ENCODE data around the gene ANKH. TPM values are rescaled to one million over a fixed set of nuclear protein-coding genes. Genes with fewer than 3 reads are reported as not detected.
"Not testable (repeated sequence)": the region's sequence is repeated elsewhere in the genome, so short reads cannot be mapped to it uniquely, and the experiment has no call there.

Gene ANKH
- total and polyA plus RNA-seq, 10 of the 15 experiments (the other 5 are each of a cell fraction or from before 2014, with no cell fraction given) = 2.1 to 43.9 (median 14.4) TPM

DNA sequence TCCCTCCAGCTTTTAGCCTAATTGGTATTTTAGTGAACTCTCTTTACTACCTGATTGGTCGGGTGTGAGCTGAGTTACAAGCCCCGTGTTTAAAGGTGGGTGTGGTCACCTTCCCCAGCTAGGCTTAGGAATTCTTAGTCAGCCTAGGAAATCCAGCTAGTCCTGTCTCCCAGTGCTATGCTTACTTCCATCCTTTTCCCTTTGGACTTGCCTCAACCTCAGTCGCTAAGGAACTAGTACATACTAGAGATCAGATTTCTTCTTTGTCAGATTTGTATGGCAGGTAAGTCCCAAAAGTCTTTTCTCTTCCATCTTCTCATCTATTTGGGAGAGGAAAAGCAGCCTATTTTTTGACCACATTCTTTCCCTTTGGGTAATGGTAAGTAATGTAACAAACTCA, 22.6 kb downstream of the ANKH start:
- H3K4me3 ChIP-seq; DNase-seq (ENCODE audit: low read depth, low spot score); RAD21 ChIA-PET (ENCODE audit: unreplicated experiment); FAIRE-seq; H3K27ac ChIP-seq (ENCODE audit: control insufficient read depth, insufficient read depth); H3K36me3 ChIP-seq (ENCODE audit: control insufficient read depth in 2 of 2, insufficient read depth in 2 of 2, low read length in 1 of 2); H3K9me3 ChIP-seq (replicated peaks; ENCODE audit: control insufficient read depth, insufficient read depth, low read length); H3K4me1 ChIP-seq (ENCODE audit: control insufficient read depth, insufficient read depth, low read length); BruUV-seq (replicated peaks); intact Hi-C loops (cut with micrococcal nuclease; ENCODE audit: unreplicated experiment); ATAC-seq; H3K27me3 ChIP-seq (replicated peaks in 1 of 2; ENCODE audit: control insufficient read depth in 2 of 2, insufficient read depth in 2 of 2, low read length in 1 of 2); H4K20me1 ChIP-seq (ENCODE audit: control insufficient read depth, insufficient read depth); in situ Hi-C loops (cut with MboI); H3K4me2 ChIP-seq (ENCODE audit: control insufficient read depth, insufficient read depth); H3K79me2 ChIP-seq (ENCODE audit: control insufficient read depth, insufficient read depth, low read length); H2AFZ ChIP-seq (ENCODE audit: control insufficient read depth, low read depth, low read length); H3K9ac ChIP-seq (ENCODE audit: control insufficient read depth, insufficient read depth, low read length): not testable (repeated sequence)
- CTCF ChIA-PET = interaction anchor here (1.2 to 1.6 kb wide), 2 partner anchors 20 to 125 kb away, joined by 3 read pairs; no protein-coding TSS in a partner anchor
- SMC1A ChIA-PET (ENCODE audit: uncharacterized antibody, unreplicated experiment) = interaction anchor here (1.4 to 1.8 kb wide), 3 partner anchors 8 to 18 kb away, joined by 3 to 5 read pairs (median 4); no protein-coding TSS in a partner anchor
- POLR2A ChIA-PET = interaction anchor here (1.3 kb wide), 1 partner anchor 30 kb away, joined by 4 read pairs; no protein-coding TSS in a partner anchor
- WGBS (ENCODE audit: insufficient coverage, insufficient replicate concordance, low lambda C conversion rate, missing lambda C conversion rate) = 77% methylated on average over 3 of the region's 3 CpGs

DNA sequence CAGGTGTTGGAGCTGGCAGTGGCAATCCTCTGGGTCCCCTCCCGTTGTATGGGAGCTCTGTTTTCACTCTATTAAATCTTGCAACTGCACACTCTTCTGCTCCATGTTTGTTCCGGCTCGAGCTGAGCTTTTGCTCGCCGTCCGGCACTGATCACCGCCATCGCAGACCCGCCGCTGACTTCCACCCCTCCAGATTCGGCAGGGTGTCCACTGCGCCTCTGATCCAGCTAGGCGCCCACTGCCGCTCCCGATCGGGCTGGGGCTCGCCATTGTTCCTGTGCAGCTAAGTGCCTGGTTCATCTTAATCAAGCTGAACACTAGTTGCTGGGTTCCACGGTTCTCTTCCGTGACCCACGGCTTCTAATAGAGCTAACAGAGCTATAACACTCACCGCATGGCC, 23.2 kb downstream of the ANKH start:
- CTCF ChIA-PET = interaction anchor here (1.2 to 1.6 kb wide), 2 partner anchors 19 to 125 kb away, joined by 3 read pairs; no protein-coding TSS in a partner anchor
- Histone ChIP-seq H3K27ac (ENCODE audit: control insufficient read depth, insufficient read depth) (no peak overlapping the region), H3K9ac (ENCODE audit: control insufficient read depth, insufficient read depth, low read length) (no peak overlapping the region), H4K20me1 (ENCODE audit: control insufficient read depth, insufficient read depth) (no peaks in the 10 kb centered on the region), H3K79me2 (ENCODE audit: control insufficient read depth, insufficient read depth, low read length) (no peaks in the 10 kb centered on the region; the same call in 1 of the 2 replicates), H3K9me3 (replicated peaks; ENCODE audit: control insufficient read depth, insufficient read depth, low read length) (no peaks in the 10 kb centered on the region), H2AFZ (ENCODE audit: control insufficient read depth, low read depth, low read length) (no peak overlapping the region), H3K36me3 (ENCODE audit: control insufficient read depth in 2 of 2, insufficient read depth in 2 of 2, low read length in 1 of 2) (no peaks in the 10 kb centered on the region; a peak in 1 of 4 replicates), H3K4me3 (no peak overlapping the region), H3K4me1 (ENCODE audit: control insufficient read depth, insufficient read depth, low read length) (no peaks in the 10 kb centered on the region), H3K27me3 (replicated peaks in 1 of 2; ENCODE audit: control insufficient read depth in 2 of 2, insufficient read depth in 2 of 2, low read length in 1 of 2) (no peaks in the 10 kb centered on the region), H3K4me2 (ENCODE audit: control insufficient read depth, insufficient read depth) (no peak overlapping the region)
- intact Hi-C loops (cut with micrococcal nuclease; ENCODE audit: unreplicated experiment) = no loop called here
- DNase-seq (ENCODE audit: low read depth, low spot score) = no peak
- BruUV-seq (replicated peaks) = no TSS peak
- WGBS (ENCODE audit: insufficient coverage, insufficient replicate concordance, low lambda C conversion rate, missing lambda C conversion rate) = over 99% methylated on average over 21 of the region's 21 CpGs
- SMC1A ChIA-PET (ENCODE audit: uncharacterized antibody, unreplicated experiment) = interaction anchor here (0.9 kb wide), 1 partner anchor 178 kb away, joined by 3 read pairs; no protein-coding TSS in a partner anchor
- no peak for FAIRE-seq
- in situ Hi-C loops (cut with MboI) = no loop called here
- POLR2A ChIA-PET = interaction anchor here (0.8 to 1.3 kb wide), 2 partner anchors 9 to 30 kb away, joined by 3 to 4 read pairs; no protein-coding TSS in a partner anchor
- ATAC-seq = no peak
- RAD21 ChIA-PET (ENCODE audit: unreplicated experiment) = no interaction called here
- TF ChIP-seq NR2C1 (IDR thresholded peaks at IDR 0.05) = no peak
- no peak for TF ChIP-seq NBN (IDR thresholded peaks at IDR 0.05)
- TF ChIP-seq, protein P1, sequence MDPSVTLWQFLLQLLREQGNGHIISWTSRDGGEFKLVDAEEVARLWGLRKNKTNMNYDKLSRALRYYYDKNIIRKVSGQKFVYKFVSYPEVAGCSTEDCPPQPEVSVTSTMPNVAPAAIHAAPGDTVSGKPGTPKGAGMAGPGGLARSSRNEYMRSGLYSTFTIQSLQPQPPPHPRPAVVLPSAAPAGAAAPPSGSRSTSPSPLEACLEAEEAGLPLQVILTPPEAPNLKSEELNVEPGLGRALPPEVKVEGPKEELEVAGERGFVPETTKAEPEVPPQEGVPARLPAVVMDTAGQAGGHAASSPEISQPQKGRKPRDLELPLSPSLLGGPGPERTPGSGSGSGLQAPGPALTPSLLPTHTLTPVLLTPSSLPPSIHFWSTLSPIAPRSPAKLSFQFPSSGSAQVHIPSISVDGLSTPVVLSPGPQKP (IDR thresholded peaks at IDR 0.05; ENCODE audit: low read depth, low read length) = no peak
- no peak for TF ChIP-seq IKZF2 (IDR thresholded peaks at IDR 0.05)
- no peak for TF ChIP-seq CREB1 (IDR thresholded peaks at IDR 0.05; ENCODE audit: low read depth)
- TF ChIP-seq NR2F1 (conservative IDR thresholded peaks at IDR 0.05) = no peak
- TF ChIP-seq BRCA1 (IDR thresholded peaks at IDR 0.05; ENCODE audit: low read depth, low read length) = no peak
- TF ChIP-seq BHLHE40 (IDR thresholded peaks at IDR 0.05; ENCODE audit: borderline replicate concordance in 1 of 2, low read depth in 2 of 2, low read length in 1 of 2) = no peak
- TF ChIP-seq, protein P2, sequence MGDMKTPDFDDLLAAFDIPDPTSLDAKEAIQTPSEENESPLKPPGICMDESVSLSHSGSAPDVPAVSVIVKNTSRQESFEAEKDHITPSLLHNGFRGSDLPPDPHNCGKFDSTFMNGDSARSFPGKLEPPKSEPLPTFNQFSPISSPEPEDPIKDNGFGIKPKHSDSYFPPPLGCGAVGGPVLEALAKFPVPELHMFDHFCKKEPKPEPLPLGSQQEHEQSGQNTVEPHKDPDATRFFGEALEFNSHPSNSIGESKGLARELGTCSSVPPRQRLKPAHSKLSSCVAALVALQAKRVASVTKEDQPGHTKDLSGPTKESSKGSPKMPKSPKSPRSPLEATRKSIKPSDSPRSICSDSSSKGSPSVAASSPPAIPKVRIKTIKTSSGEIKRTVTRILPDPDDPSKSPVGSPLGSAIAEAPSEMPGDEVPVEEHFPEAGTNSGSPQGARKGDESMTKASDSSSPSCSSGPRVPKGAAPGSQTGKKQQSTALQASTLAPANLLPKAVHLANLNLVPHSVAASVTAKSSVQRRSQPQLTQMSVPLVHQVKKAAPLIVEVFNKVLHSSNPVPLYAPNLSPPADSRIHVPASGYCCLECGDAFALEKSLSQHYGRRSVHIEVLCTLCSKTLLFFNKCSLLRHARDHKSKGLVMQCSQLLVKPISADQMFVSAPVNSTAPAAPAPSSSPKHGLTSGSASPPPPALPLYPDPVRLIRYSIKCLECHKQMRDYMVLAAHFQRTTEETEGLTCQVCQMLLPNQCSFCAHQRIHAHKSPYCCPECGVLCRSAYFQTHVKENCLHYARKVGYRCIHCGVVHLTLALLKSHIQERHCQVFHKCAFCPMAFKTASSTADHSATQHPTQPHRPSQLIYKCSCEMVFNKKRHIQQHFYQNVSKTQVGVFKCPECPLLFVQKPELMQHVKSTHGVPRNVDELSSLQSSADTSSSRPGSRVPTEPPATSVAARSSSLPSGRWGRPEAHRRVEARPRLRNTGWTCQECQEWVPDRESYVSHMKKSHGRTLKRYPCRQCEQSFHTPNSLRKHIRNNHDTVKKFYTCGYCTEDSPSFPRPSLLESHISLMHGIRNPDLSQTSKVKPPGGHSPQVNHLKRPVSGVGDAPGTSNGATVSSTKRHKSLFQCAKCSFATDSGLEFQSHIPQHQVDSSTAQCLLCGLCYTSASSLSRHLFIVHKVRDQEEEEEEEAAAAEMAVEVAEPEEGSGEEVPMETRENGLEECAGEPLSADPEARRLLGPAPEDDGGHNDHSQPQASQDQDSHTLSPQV (IDR thresholded peaks at IDR 0.05) = no peak

Data from GM12878 (cell line).